PC-3 (cell line): ENCODE data around the gene PDIA6.

ENCODE experiments used
- EZH2 ChIP-seq: fragments of 300-600 bp; sonication (generic); IDR thresholded peaks from one replicate; pipeline ENCODE4 v1.6.1; 2017; ENCODE audit warnings: antibody characterized with exemption, mild to moderate bottlenecking, low read length; ENCODE audit not compliant: unreplicated experiment
- EZH2phosphoT487 ChIP-seq: fragments of 300-600 bp; sonication (generic); IDR thresholded peaks from 2 replicates; pipeline ENCODE4 v1.6.1; 2018; ENCODE audit warnings: mild to moderate bottlenecking, antibody characterized with exemption, low read length, borderline replicate concordance
- TF ChIP-seq, protein P1 (sequence below): fragments of 300-600 bp; sonication (generic); conservative IDR thresholded peaks from 2 replicates; pipeline ENCODE4 v1.5.1; 2017; ENCODE audit warnings: antibody characterized with exemption, low read depth, mild to moderate bottlenecking, low read length

DNA sequence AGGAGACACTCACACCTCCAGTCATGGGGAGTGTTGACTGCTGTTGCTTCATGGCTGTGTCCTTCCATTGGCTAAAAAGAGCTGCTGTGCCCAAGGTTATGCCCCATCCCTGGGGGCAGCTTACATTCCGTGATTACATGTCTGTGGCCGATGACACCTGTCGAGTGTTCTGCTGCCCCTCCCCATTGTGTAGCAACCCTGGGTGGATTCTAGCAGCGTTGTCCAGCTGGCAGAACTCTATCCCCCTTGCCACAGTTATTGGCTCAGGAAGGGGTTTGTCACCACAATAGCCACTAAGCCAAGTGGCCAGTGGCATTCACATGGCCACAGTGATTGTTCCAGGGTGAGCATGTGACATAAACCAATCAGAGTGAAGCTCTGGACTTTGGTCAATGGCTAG is 11.6 kb upstream of the PDIA6 start:
- TF ChIP-seq, protein P1, sequence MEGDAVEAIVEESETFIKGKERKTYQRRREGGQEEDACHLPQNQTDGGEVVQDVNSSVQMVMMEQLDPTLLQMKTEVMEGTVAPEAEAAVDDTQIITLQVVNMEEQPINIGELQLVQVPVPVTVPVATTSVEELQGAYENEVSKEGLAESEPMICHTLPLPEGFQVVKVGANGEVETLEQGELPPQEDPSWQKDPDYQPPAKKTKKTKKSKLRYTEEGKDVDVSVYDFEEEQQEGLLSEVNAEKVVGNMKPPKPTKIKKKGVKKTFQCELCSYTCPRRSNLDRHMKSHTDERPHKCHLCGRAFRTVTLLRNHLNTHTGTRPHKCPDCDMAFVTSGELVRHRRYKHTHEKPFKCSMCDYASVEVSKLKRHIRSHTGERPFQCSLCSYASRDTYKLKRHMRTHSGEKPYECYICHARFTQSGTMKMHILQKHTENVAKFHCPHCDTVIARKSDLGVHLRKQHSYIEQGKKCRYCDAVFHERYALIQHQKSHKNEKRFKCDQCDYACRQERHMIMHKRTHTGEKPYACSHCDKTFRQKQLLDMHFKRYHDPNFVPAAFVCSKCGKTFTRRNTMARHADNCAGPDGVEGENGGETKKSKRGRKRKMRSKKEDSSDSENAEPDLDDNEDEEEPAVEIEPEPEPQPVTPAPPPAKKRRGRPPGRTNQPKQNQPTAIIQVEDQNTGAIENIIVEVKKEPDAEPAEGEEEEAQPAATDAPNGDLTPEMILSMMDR, result no peak
- no peak for TF ChIP-seq EZH2
- TF ChIP-seq EZH2phosphoT487, result no peak
